Lung microvascular endothelial cell (primary cell): ENCODE measurements around the gene MPP3. TPM values are rescaled to one million over a fixed set of nuclear protein-coding genes. Genes with fewer than 3 reads are reported as not detected.
"Not testable (repeated sequence)": the region's sequence is repeated elsewhere in the genome, so short reads cannot be mapped to it uniquely, and the experiment has no call there.

ENCODE experiments used
- DNase-seq, 2 donors: peaks; one replicate each; pipeline versions ENCODE4 v3.0.0 to v3.0.0-alpha.2; 2010; ENCODE audit warnings: low read depth in 2 of 2
- total RNA-seq: library from RNA; depleted of rRNA; stranded (reverse); fragments of >200 nt; gene quantifications from 2 replicates; pipeline ENCODE4 v1.2.1, GENCODE V29; 2014

MPP3 gene
- total RNA-seq, 1 donor from 2014 or later, result 0.60 TPM

DNA sequence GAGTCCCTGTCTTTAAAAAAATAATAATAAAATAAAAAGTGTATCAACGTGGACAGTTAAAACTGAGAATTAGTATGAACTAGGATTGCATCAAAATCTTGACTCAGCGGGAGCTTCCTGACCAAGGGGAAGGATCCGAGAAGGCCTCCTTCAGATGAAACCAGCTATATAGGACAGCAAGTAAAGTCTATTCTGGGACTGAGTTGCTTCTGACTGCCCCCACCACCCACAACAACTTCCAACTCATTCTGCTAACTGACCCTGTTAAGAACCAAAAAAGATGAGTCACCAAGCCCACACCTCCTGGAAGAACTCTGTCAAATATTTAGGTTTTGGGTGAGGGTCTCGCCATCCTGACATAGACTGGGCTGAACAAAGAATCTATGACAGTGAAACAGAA, 24.9 kb downstream of the MPP3 start:
- DNase-seq, result no peak

DNA sequence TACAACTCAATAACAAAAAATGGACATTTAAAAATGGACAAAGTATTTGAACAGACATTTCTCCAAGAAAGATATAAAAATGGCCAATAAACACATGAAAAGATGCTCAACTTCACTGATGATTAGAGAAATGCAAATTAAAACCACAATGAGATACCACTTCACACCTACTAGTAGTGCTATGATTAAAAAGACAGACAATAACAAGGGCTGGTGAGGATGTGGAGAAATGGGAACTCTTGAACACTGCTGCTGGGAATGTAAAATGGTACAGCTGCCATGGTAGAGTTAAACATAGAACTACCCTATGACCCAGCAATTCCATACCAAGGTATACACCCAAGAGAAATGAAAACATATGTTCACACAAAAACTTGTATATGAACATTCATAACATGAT, 27.8 kb downstream of the MPP3 start:
- DNase-seq, result no peak

DNA sequence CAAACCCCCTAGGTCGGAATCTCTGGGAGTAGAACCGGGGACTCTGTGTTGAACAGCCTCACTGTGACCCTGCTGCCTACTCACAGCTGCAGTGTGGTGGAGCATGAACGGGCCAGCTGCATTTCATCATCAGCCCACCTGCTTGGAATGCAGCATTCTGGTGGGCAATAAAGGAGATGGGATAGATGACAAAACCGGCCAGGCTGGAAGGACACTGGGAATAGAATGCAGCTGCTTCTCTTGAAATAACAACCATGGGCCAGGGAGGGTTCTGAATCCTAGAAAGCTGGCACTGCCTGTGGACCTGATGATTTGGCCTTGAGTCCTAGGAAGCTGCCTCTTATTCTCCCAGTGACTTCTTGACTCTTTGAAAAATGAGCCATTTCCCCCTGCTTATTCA, 29.2 kb downstream of the MPP3 start:
- DNase-seq, result peak in 1 of 2 donors; percentile 54

DNA sequence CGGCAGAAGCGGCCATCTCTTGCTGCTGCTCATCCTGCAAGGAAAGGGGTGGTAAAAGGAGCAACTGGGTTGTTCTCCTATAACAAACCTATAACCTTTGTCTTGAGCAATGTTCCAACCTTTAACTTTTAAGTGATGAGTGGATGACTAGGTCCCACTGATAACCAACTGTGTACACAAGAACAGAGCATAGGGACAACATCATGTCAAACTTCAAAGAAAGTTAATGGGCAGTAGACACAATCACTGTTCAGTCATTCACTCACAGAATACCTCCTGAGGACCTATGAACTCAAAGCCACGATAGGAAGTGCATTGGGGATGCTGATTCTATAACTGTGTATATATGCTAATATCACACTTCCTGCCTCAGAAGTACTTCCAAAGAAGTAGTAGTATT, 31.1 kb downstream of the MPP3 start:
- DNase-seq, result peak in 1 of 2 donors; percentile 26

DNA sequence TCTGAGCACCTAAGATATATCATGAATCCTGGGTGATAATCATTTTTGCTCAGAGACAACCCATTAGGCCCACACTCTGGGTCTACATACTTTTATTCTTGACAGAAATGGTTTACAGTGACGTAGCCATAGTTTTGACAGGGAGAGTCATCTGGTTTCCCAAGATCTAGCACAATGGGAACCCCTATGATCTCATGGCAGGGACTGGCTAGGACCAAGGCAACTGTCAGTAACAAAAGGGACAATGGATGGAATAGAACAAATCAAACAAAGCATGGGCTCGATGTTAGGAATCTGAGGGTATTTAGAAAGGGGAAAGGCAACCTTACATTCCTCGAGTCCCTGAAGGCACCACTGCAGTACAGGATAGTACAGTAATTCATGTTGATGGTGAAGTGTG, 32.2 kb downstream of the MPP3 start:
- DNase-seq, result no peak

DNA sequence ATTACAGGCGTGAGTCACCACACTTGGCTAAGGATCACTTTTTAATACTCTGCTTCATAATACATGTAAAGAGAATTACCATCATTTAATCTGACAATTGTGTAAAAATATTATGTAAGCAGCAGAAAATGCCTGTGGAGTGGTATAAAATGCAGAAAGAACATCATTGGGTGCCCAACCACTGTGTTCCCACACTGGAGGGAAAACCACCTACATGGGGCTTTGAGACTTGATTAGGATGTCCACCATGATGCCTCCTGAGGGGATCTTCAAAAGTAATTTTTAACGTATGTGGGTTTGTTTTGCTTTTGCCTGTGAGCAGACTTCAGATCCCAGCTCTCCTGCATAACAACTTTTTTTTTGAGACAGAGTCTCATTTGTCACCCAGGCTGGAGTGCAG, 33.9 kb downstream of the MPP3 start:
- no peak for DNase-seq

DNA sequence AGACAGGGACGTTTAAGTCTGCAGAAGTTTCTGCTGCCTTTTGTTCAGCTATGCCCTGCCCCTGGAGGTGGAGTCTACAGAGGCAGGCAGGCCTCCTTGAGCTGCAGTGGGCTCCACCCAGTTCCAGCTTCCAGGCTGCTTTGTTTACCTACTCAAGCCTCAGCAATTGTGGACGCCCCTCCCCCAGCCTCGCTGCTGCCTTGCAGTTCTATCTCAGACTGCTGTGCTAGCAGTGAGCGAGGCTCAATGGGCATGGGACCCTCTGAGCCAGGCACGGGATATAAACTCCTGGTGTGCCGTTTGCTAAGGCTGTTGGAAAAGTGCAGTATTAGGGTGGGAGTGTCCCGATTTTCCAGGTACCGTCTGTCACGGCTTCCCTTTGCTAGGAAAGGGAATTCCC, 34.9 kb downstream of the MPP3 start:
- not testable (repeated sequence) for DNase-seq

DNA sequence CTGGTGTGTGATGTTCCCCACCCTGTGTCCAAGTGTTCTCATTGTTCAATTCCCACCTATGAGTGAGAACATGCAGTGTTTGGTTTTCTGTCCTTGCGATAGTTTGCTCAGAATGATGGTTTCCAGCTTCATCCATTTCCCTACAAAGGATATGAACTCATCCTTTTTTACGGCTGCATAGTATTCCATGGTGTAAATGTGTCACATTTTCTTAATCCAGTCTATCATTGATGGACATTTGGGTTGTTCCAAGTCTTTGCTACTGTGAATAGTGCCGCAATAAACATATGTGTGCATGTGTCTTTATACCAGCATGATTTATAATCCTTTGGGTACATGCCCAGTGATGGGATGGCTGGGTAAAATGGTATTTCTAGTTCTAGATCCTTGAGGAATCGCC, 40.3 kb downstream of the MPP3 start:
- DNase-seq, result not testable (repeated sequence)

DNA sequence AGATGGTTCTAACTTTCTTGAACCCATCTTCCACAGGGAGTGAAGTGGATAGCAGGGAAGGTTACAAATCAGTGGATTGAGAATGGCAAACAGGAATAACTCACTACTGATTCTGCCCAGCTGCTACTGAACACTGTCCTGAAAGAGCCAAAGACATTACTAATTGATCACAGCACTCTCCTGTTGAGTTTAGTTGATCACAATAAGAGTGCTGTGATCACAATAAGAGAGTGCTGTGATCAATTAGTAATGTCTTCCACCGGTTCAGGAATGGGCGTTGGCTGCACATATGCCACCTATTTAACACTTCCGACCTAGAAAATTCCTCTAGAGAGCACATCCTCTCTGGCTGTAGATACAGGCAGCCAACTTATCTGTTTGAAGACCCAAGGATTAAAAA, 41.4 kb downstream of the MPP3 start:
- DNase-seq, result peak; percentile 38 to 59

DNA sequence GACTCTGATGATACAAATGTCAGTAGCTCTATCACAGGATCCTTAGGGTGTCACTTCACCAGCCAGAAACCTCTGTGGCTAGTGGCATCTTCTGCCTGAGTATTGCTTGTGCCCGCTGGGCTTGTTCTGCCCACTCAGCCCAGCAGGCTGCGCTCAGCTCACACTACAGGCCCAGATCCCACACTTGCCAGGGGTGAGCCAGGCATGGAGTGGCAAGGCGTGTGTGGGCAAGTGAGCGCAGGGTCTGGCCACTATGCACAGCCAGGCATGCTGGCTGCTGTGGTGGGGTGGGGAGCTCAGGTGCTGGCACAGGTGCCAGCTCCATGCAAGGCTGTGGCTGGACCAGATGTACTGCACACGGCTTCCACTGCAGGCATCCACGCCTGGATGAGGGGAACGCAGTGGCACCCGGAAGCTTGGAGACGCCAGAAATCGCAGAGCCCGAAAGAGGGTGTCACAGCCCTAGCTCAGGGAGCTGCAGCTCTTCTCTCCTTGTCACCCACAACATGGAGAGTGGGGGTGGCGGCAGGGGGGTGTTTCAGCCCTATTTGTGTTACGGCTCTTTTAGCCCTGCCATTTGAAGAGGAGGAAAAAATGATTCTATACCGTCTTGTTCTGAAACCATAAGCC, 42.5 kb downstream of the MPP3 start:
- DNase-seq, result peak; percentile 27 to 49

DNA sequence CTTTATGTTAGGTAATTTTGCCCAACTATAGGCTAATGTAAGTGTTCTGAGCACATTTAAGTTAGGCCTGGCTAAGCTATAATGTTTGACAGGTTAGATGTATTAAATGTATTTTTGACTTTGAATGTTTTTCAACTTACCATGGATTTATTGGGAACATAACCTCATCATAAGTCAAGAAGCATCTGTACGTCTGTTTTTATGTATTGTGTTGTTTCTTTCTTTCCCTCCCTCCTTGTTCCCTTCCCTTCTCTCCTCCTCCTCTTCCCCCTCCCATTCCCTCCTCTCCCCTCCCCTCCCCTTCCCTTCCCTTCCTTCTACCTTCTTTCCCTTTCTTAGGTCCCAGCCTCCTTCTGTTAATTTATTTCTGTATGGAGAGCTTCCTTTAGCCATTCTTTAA, 43.5 kb downstream of the MPP3 start:
- no peak for DNase-seq

DNA sequence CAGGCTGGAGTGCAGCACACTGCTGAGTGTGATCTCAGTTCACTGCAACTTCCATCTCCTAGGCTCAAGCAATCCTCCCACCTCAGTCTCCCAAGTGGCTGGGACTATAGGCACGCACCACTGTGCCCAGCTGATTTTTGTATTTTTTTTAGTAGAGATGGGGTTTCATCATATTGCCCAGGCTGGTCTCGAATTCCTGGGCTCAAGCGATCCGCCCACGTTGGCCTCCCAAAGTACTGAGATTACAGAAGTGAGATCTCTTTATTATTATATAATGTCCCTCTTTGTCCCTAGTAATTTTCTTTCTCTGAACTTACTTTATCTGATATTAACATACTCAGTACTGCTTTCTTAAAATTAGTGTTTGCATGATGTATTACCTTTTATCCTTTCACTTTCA, 44.4 kb downstream of the MPP3 start:
- no peak for DNase-seq

DNA sequence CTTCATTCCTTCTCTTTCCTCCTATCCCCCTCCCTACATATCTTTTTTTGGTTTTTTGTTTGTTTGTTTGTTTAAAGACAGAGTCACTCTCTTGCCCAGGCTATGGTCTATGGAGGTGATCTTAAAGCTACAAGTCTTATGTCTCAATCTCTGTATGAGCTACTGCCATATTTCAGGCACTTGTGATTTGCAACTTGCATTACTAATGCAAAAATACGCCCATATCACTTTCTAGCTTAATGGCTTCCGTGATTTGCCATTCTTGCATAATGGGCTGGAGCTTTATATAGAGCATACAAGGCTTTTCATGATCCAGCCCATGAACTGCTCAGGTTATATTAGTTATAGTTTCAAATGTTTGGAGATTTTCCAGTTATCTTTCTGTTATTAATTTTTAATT, 45.2 kb downstream of the MPP3 start:
- DNase-seq, result no peak

DNA sequence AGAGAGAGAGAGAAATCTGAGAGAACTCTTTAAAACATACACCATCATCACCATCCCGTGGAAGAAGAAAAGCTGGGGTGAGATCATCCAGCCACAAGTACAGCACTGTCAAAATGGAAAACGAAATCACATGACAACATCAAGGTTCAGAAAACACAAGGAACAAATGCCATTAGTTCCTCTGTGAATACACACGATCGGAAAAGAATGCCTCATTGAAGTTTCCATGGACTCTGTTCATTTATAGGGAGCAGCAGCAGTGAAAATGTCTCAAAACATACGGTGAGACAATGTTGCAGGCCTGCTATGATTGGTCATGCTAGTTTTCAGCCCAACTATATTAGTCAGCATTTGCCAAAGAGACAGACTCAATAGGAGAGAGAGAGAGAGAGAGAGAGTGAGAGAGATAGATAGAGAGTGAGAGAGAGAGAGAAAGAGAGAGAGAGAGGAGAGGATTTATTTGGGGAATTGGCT, 48.3 kb downstream of the MPP3 start:
- DNase-seq, result peak; percentile 29 to 82

DNA sequence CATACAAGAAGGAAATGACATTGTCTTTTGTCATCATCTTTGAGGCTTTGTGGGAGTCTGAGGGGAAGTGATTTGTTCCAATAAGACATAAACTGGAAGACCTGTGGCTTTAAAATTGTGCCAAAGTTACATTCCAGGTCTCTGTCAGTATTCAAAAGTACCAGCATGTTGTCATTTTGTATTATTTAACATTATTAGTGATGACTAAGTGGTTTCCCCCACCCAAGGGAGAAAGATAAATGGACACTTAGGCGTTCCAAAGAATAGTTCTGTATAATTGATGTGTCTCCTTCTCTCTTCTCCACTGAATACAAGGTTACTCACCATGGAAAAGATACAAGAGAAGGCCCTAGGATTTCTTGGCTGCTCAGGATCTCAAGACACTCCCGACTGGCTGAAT, 48.9 kb downstream of the MPP3 start:
- peak in 1 of 2 donors; percentile 63 for DNase-seq

DNA sequence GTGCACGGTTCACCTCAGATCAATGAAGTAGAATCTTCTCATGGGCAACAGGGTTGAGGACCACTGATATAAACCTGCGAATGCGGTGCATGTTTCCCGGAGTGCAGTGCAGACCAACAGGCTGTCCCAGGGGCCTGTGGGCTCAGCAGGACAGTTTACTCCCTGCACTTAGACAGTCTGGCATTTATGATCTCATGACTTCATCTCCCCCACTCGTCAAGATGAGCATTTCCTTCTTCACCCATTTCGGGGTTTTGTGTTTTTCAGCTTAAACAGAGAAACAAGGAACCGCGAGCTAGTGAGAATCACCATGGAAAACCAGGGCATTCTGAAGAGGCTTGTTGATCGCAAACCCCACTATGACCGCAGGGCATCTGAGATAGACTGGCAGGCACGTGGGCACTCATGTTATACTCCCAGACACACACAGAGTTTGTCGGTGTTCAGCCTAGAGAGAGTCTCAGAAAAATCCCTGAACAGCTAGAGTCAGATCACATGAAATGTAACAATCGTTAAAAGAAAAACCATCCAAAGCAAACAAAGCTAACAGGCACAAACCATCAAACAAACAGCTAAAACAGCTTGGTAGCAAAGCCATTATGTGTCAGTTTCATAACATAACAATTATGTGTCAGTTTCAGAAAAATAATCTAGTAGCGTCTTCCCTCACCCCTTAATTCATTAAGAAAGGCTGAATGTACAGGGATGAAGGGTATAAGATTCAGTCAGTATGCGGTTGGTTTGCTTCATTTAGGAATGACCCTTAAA, 49.8 kb downstream of the MPP3 start:
- no peak for DNase-seq

DNA sequence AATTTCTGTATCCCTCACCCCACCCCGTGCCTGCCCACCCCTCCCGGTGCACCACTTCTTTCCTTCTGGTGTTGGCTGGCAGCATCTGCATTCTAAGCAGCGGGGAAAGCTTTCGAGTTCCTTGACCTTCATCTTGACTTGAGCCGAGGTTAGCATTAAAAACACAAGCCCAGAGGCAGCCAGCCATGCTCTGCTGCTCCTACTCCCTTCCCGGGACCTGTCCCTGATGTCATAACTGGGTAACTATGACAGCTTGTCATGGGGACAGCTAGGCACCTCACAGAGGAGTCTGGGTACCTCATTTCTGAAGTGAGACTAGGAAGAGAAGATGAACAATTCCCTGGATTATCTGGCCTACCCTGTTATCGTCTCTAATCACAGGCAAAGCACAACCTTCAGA, 52.8 kb downstream of the MPP3 start, which contains the start of gene CFAP97D1:
Gene CFAP97D1, plus strand, starts transcription at position 301 of the 400 bp plus-strand sequence. Its CDS starts 28 bp downstream, at position 329.
- no peak for DNase-seq

DNA sequence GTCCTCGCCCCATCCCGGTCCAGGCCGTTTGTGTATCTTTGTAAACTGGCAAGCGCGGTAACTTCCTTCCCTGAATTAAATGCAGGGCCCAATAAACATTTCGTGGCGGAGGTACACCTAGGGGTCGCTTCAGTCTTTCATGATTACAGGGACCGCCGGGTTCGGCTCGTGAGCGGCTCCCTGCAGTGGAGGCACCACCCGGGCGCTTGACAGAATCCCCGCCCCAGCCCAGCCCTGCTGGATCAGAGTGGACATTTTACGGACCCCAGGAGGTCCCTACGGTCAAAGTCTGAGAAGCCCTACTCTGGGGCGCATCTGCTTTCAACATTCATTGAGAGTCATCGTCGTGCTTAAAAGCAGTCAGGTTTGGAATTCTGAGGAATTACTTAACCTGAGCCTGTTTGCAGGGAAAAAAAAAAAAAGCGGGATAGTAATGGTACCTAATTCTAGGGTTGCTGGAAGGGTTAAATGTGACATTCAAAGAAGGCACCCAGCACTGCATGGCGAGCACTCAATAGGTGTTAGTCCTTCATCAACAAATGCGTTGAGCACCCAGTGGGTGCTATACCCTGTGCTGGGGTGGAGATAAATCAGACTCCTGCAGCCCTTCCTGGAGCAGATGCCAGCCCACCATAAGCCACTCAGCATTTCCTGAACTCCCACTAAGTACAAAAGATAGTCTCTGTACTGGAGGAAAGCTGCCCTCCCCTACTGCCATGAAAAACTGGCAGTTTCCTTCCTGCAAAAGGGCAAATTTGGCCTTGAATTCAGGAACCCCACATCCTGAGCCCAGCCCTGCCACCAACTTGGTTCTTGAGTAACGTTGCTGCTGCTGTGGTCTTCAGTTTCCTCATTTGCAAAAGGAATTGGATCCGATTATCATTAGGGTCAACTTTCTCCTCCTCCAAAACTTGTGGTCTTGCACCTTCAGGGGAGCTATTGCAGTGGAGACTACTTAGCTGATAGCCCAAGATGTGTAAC, 53.5 kb downstream of the MPP3 start:
- peak in 1 of 2 donors; percentile 70 for DNase-seq

DNA sequence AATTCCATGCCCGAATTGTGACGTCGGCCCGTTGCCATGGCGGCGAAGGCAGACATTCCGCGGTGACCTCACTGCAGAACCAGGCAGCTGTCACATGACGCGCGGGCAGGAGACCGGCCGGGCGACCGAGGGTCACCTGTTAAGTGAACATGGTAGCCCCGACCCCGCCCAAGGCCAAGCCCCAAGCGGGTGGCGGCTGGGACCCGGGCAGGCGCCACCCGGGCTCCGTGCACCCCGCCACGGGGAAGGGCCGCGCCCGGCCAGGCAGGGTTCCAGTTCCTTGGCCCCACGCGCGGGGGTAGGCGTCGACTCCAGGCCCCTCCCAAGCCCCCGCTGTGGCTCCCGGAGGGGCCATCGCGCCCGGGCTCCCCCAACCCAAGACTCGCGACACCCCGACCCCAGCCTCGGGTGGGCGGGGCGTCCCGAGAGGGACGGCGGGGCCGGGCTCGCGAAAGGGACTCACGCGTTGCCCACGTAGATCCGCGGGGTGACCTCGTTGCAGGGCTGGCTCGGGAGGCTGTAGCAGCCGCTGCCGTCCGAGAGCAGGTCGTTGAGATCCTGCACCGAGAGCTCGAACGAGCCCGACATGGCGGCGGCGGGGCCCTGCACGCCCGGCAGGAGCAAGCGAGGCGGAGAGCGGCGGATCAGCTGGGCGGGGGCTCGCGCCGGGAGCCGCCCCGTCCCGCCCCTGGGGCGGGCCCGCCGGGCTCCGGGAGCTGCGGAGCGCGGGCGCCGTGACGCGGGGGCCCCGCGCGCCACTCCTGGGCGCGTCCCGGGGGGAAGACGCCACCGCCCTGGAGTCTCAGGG, 54.4 kb downstream of the MPP3 start, which contains the start of gene DUSP3:
Gene DUSP3, minus strand, starts transcription at position 641 of the 808 bp plus-strand sequence. Its CDS starts 53 bp downstream, at position 588.
- peak; percentile 93 to 97 for DNase-seq

DNA sequence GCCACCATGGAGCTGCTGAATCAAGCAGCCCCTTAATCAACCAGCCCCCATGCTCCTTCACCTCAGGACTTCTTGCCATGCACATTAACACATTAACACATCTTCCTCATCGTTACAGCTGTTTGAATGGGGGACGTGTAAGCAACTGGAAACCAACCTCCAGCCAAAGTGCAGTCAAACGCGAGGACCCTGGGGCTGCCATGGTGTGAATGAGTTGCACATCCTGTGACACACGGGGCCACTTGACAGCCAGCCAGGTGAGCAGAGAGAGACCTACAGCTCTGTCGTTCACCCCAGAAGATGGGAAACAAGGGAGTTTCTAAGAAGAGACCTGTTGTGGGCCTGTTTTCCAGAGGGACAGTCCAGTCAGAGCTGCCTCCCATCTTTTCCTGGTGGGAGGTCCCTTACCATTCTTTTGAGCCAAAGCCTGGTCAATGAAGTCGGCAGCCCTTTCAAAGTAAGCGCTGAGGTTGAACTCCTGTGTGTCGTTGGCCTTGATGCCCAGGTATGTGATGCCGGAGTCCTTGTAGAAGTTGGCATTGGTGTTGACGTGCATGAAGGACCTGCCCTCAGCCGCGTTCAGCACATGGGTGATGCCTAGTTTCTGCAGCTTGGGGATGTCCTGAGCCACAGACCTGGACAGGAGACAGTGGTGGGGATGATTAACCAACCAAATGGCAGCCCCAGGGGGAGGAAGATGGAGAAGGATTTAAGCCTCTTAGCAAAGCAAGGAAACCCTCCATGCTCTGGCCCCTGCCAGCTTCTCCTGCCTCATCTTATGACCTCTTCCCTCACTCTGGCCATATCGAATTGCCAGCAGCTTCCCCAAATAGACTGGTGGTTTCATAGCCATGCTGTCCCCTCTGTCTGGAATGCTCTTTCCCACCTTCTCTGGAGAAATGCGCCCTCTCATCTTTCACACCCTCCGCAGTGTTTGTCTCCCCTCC, 58.4 kb downstream of the MPP3 start:
- no peak for DNase-seq
